Colon (tissue), 2 donors: Measurements from ENCODE around the gene TNFAIP2.
"Not testable (repeated sequence)": the region's sequence is repeated elsewhere in the genome, so short reads cannot be mapped to it uniquely, and the experiment has no call there.

ENCODE experiments used
- FAIRE-seq: peaks from 2 replicates; lab custom pipeline; 2012; peaks lifted over from hg19 to GRCh38; lab: Jason Lieb, UNC
- donor health status: control.
- donor health status: control.

TNFAIP2 gene

GRCh38 chr14:103156651-103157378 lies 33.6 kb downstream of the TNFAIP2 start:
- FAIRE-seq = no peak

GRCh38 chr14:103157969-103158368 lies 34.7 kb downstream of the TNFAIP2 start:
- no peak for FAIRE-seq

GRCh38 chr14:103158688-103159087 lies 35.4 kb downstream of the TNFAIP2 start:
- no peak for FAIRE-seq

- no peak for FAIRE-seq
Measured at GRCh38 chr14:103160321-103161053, 37.2 kb downstream of the TNFAIP2 start.

- FAIRE-seq = no peak
Measured at GRCh38 chr14:103161054-103161397, 37.8 kb downstream of the TNFAIP2 start.

- FAIRE-seq = no peak
Measured at GRCh38 chr14:103163199-103163598, 39.9 kb downstream of the TNFAIP2 start.

- FAIRE-seq = no peak
Measured at GRCh38 chr14:103164006-103164405, 40.7 kb downstream of the TNFAIP2 start.

GRCh38 chr14:103164779-103165178 lies 41.5 kb downstream of the TNFAIP2 start:
- no peak for FAIRE-seq

GRCh38 chr14:103165323-103165722 lies 42.1 kb downstream of the TNFAIP2 start:
- no peak for FAIRE-seq

GRCh38 chr14:103169954-103170353 lies 46.7 kb downstream of the TNFAIP2 start:
- FAIRE-seq = no peak

- FAIRE-seq = not testable (repeated sequence)
Measured at GRCh38 chr14:103171206-103171605, 47.9 kb downstream of the TNFAIP2 start.

- no peak for FAIRE-seq
Measured at GRCh38 chr14:103172921-103173320, 49.7 kb downstream of the TNFAIP2 start.

- not testable (repeated sequence) for FAIRE-seq
Measured at GRCh38 chr14:103173887-103174286, 50.6 kb downstream of the TNFAIP2 start.

- not testable (repeated sequence) for FAIRE-seq
Measured at GRCh38 chr14:103176176-103176575, 52.9 kb downstream of the TNFAIP2 start.

- FAIRE-seq = no peak
Measured at GRCh38 chr14:103177376-103177775, 54.1 kb downstream of the TNFAIP2 start.

- FAIRE-seq = no peak
Measured at GRCh38 chr14:103178521-103178920, 55.3 kb downstream of the TNFAIP2 start.

- no peak for FAIRE-seq
Measured at GRCh38 chr14:103179094-103179493, 55.8 kb downstream of the TNFAIP2 start.

GRCh38 chr14:103180331-103180730 lies 57.1 kb downstream of the TNFAIP2 start:
- no peak for FAIRE-seq

- FAIRE-seq = no peak
Measured at GRCh38 chr14:103184046-103184445, 60.8 kb downstream of the TNFAIP2 start.

- FAIRE-seq = no peak
Measured at GRCh38 chr14:103185051-103186029, 62.1 kb downstream of the TNFAIP2 start.

- no peak for FAIRE-seq
Measured at GRCh38 chr14:103186241-103186822, 63.1 kb downstream of the TNFAIP2 start.
